T-helper 9 cell (primary cell): Measurements from ENCODE around the gene GRIK5.
"Not testable (repeated sequence)": the region's sequence is repeated elsewhere in the genome, so short reads cannot be mapped to it uniquely, and the experiment has no call there.

ENCODE experiments used
- DNase-seq: peaks from one replicate; pipeline ENCODE4 v3.0.0-alpha.2; 2020

The GRIK5 gene

DNA sequence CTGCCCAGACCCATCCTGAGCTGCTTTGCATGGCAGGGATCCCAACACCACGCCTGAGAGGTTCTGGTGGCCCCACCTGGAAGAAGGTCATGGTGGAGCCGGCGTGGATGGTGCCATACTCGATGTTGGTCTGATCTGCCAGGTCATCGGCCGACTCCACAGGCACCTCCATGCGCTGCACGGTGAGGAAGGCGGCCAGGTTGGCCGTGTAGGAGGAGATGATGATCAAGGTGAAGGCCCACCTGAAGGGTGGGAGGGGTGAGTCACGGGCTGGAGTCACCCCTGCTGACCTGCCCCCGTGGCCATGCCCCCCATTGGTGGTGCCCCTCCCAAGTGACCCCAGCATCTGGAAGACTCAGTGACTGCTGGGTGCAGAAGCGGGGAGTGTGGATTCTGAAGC is 63.4 kb downstream of the GRIK5 start:
- no peak for DNase-seq

DNA sequence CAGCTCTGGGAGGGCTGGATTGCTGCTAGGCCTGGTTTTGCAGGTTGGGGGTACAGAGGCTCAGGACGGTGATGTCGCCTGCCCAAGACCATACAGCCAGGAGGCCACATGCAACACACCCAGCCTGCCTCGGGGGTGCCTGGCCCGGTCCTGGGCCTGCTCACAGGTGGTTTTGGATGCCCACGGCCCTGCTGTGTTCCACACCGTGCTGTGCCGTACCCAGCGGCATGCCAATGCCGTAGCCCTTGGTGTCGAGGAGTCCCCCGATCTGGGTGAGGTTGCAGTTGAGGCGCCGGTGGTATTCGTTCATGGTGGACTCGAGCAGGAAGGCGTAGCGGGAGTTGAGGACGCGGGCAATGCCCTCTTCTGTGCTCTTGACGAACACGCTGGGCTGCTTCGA is 64.5 kb downstream of the GRIK5 start:
- DNase-seq, result no peak

DNA sequence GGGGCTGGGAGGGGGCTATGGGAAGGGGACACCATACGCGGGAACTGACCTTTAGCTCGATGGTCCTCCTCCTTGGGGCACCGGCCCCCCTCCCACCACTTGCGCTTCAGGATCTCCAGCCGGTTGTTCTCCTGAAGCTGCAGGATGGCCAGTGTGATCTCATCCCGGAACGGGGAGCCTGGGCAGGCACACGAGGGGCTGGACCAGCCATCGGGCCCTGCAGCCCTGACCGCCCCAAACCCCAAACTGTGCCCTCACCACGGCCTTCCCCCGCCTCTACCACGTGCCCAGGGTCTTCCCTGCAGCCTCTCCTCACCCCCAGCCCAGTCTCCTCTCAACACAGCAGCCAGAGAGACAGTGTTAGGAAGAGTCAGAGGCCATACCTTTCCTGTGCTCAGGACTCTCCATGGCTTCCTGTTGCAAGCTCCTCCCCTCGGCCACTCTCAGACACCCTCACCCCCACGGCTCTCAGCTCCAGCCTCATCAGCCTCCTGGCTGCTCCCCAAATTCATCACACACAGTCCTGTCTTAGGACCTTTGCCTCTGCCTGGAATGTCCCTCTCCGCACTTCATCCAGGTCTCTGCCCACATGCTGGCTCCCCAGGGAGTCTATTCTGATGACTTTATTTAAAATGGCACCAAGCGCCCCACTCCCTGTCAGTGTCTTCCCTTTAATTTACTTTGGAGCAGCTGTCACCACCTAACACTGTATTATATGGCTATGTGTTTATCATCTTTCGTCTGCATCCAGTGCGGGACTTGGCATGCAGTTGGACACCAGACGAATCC is 66.3 kb downstream of the GRIK5 start:
- DNase-seq, result no peak

DNA sequence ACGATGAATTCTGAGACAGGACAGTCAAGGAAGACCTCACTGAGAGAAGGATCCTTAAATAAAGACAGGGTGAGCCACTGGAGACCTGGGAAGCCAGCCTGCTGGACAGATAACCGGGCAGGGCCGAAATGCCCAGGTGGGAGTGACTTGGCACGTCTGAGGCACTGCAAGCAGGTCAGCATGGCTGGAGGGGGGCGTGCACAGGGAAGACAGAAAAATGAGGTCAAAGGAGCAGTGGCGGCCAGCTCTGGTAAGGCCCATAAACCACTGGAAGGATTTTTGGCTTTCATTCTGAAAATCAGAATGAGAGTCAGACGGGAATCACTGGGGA is 70.2 kb downstream of the GRIK5 start:
- no peak for DNase-seq

DNA sequence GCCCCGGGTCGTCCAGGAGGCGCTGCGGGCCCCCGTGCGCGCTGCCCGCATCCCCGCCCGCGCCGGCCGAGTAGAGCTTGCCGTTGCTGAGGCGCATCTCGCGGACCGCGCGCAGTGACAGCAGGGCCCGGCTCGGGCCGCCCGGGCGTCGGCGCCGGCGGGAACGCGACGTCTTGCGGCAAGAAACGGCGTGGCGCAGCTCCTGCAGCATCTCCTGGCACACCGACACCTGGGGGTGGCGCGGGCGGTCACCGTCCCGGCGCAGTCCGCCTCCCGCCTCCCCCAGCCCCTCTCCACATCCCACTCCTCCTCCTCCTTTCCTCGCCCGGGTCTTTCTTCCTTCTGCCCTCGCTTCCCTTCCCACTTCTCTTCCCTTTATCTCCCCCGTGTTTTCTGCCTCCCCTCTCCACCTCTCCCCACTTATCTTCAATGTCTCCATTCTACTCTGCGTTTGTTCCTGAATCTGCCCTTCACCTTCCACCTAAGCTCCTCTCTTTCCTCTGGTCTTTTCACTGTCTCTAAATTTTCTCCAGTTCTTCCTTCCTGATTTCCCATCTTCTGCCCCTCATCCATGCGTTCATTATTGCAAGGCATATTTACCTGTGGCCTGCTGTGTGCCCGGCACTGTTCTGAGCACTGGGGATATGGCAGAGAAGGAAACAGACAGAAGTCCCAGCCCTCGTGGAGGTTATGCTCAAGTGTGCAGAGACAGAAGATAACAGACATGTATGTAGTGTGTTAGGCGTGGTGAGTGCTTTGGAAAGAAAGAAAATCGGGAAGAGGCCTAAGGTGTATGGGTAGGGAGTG is 70.7 kb downstream of the GRIK5 start:
- DNase-seq, result no peak

DNA sequence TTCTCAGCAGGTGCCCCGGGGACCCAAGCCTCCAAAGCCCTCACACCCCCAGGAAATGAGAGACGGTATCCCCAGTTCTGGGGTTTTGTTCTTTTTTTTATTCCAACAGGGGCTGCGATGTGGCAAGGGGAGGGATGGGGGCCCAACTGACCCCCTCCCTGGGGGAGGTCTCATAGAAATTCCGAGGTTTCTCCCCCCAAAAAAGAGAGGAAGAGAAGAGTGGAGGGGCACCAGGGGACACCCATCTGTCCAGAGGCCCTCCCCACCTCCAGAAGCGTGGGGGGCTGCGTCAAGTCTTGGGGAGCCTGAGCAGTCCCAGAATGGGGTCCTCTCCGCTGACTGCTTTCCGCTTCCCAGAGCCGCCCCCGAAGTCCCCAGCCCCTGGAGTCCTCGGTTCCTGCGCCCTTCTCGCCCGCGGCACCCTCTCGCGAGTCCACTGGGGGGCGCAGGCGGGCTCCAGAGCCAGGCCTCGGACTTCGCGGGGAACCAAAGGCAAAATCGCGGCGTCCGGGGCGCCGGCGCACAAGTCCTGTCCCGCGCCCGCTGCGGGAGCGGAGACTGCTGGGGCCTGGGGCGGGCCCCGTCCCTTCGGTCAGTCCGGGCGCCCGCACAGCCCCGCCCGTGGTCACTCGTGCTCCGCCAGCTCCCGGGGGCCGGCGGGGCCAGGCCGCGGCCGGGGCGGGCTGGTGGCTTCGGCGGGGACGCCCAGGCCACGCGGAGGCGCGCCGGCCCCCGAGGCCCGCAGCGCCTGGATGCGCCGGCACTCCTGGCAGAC is 71.6 kb downstream of the GRIK5 start:
- peak; percentile 21 for DNase-seq

DNA sequence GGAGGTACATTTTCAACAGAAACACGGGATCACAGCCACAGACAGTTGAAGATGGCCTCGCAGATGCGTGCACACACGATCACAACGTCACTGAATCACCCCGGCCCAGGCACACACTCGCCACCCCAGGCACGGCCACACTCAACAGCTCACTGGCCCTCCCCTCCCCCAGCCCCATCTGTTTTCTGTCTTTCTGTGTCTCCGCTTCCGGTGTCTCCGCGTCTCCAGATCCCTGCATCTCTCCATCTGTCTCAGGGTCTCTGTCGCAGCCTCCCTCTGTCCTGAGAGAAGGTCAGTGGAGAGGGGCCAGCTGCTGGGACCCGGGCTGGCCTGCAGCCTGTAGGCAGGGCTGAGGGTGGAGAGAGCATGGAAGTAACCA is 72.2 kb downstream of the GRIK5 start:
- no peak for DNase-seq

DNA sequence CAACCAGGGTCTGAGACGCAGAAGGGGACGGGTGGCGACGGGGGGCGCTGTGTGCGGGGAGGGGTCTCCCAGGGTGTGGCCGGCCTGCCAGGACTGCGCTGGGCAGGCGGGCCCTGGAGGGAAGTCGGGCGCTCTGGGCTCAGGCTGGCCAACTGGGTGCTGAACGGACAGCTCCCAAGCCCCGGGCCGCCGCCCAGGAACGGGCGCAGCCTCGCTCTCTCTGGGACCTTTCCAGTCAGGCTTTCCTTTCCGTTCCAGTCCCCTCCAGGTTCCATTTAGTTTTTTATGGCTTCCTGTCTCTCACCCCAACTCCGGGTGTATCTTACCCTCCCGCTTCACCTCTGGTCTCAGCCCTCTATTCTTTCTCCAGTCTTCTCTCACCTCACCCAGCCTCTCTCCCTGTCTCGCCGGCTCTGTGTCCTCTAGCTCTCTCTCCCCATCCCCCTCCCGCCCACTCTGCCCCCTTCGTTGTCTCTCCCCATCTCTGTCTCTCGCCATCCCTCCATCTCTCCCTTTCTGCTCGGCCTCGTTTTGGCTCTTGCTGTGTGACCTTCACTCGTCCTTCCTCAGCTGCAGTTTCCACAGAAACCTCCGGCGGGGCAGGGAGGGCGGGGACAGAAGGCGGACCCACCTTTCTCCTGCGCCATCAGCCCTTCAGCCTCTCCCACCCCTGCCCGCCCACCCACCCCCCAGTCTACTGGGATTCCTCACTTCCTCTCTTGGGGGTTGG is 72.7 kb downstream of the GRIK5 start:
- peak; percentile 25 for DNase-seq

DNA sequence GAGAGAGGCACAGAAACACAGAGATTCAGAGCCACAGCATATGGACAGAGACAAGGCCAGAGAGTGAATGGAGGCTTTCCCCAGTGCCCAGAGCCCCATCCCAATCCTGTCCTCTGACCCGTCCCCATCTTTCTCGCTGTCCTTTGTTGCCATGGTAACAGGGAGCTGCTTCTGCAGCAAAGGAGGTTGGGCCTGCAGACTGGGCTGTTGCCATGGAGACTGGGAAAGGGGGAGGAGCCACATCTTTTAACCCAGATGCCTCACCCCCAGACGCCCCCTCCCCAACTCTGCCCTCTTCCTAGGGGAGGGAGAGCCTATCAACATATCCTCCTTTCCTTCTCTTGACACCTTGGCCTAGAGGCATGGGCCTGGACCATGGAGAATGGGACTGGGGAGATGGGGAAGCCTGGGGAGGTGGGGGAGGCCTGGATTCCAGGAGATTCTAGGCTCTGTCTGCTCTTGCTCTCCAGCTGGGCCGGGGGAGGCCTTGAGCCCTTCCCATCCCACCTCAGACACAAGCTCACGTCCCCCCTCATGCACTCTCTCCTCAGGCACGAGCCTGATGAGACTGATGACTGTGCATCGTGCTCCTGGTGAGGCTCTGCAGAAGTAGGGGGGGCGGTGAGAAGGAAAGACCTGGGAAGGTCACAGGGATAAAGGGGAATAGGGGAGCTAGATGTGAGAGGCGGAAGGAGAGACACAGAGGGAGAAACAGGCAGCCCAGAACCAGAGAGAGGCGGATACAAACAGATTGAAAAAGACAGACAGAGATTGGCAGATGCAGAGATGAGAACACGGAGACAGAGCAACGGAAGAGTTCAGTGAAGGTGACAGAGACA is 73.8 kb downstream of the GRIK5 start:
- no peak for DNase-seq

DNA sequence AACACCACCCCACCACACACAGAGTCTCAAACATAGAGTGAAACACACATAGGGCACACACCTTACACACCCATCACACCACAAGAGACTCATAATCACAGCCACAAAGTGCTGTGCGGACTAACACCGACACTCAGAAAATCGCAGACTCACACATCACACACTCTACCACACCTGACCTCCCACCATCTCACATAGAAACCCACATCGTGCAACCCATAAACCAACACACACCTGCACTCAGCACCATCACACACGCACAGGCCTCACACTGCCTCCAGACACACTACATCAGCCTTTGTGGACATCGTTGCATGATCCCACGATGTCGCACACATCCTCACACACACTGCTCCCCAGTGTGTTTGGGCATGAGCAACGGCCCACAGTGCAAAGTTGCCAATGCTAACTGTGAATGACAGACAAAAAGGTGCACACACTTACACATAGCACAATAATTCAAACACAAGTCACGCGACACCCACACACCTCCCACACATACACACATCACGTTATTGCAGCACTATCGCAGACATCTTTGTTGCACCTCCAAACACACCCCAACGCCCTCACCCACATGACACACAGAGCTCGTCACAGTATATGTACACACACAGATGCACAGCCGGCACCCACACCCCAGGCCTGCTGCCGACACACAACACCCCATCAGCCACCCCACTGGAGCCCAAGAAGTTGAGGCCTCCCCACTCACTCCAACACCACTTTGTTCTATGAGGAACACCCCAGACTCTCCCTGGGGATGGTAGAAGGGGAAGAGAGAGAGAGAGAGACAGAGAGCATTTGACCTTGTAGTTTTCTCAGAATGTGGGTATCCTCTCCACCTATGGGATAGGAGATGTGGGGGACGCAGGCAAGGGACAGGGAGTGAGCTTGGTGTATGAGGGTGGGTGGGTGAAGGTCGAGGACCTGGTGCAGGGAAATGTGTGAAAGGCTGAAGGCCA is 74.7 kb downstream of the GRIK5 start:
- no peak for DNase-seq

DNA sequence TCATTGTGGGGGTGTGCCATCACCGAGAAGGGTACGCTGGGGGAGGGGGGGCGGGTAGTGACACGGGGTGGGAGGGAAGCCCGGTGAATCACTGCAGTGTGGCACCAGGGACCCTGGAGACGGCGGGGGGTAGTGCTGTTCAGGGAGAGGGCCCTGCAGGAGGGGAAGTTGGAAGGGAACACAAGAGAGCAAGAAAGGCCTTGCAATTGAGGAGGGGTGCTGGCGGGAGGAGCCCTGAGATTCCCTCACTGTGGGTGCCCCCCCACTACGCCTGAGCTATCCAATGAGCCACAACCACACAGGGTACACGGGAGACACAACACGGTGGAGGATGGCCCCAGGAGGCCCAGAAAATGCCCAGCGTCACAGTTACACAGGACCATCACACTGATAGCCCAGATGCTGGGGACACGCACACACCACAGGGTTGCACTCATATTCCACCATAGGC is 75.5 kb downstream of the GRIK5 start:
- DNase-seq, result no peak

DNA sequence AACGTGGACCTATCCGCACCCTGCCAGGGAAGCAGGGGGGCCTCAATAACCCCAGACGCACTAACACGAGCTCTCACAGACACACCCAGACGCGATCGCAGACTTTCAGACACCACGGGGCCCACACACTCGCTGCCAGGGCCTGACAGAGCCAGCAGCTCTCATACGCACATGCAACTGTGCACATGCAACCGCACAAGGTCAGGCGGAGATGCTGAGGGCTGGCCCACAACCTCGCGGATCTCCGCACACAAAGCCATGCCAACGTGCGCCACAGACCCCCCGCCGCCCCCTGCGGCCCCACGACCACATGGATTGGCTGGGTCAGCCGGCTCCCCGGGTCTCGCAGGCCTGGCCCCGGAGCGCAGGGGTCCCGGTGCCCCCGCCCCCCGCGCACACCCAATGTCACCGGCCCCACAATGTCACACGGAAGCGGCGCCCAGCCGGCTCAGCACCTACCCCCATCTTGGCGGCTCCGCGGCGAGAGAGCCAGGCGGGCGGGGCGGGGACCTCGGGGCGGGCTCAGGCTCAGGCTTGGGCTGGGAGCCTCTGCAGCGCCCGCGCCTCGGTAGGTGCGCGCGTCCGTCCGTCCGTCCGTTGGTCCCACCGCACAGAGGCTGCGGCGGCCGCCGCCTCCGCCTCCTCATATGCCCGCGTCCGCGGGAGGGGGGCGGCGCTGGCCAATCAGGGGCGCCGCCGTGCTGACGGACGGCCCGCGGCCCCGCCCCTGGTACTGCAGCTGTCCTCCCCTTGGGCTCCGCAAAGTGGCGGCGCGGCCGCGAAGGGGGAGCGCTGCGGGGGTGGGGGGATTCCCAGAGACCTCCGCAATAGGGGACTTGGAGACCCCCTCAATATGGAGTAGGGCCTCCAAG is 76.2 kb downstream of the GRIK5 start, which contains the start of gene ATP1A3:
TSS of gene ATP1A3 (minus strand) at position 619 of the 872 bp plus-strand sequence. CDS start at position 465, 154 bp downstream.
- peak; percentile 41 for DNase-seq

DNA sequence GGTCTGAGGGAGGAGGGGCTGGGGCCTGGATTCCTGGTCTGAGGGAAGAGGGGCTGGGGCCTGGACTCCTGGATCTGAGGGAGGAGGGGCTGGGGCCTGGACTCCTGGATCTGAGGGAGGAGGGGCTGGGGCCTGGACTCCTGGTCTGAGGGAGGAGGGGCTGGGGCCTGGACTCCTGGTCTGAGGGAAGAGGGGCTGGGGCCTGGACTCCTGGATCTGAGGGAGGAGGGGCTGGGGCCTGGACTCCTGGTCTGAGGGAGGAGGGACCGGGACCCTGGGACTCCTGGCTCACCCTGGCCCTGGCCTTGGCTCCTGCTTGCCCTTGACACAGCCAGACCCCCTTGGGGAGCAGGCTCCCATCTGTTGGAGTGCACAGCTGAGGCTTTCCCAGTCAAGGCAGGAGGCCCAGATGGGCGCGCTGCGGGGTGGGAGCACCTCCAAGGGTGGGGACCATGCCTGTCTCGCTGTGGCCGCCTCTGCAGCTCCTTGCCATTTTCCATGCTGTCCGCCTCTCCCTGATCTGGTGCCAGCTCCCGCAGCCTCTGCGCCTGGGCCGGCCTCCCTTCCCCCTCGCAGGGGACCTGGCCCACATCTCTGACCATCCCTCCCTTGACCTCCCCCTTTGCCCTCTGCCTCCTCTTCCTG is 78.0 kb downstream of the GRIK5 start:
- not testable (repeated sequence) for DNase-seq

DNA sequence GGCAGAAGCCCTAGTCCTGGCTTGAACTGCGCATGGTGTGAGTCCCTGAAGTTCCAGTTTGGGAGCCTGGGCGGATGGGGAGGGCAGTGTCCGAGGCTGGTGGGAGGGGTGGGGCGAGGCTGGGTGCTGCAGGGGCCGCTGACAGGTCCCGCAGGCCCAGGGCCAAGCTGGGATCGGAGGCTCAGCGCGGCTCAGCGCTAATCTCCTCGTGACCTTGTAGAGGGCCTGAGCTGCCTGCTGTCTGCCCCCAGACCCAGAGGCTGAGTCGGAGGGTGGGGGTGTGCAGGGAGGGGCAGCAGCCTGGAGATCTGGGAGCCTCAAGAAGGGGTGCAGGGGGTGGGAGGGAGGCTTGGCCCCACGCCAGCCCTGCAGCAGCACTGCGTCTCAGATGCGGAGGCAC is 79.0 kb downstream of the GRIK5 start:
- no peak for DNase-seq

DNA sequence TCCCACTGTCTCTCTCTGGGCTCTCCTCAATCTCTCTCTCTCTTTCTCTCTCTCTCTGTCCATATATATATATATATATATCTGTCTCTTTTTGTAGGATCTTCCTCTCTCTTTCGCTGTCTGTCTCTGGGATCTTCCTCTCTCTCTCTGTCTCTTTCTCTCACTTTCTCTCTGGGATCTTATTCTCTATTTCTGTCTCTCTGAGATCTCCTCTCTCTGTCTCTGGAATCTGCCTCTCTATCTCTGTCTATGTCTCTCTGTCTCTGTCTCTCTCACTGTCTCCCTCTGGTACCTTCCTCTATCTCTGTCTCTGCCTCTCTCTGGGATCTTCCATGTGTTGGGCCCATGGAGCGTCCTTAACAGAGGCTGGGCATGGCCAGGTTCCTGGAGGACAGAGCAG is 79.4 kb downstream of the GRIK5 start:
- DNase-seq, result no peak

DNA sequence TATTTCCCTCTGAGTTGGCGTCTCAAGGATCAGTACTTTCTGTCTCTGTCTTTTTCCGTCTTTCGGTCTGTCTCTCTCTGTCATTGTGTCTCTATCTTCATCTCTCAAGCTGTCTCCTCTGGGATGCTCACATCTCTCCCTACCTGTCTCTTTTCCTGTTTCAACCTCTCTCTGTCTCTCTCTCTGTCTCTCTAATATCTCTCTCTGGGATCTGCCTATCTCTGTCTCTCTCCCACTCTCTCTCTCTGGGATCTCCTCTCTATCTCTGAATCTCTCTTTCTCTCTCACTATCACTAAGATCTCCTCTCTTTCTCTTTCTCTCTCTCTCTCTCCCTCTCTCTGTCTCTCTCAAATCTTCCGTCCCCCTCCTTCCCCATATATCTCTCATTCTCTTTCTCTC is 80.0 kb downstream of the GRIK5 start:
- no peak for DNase-seq

DNA sequence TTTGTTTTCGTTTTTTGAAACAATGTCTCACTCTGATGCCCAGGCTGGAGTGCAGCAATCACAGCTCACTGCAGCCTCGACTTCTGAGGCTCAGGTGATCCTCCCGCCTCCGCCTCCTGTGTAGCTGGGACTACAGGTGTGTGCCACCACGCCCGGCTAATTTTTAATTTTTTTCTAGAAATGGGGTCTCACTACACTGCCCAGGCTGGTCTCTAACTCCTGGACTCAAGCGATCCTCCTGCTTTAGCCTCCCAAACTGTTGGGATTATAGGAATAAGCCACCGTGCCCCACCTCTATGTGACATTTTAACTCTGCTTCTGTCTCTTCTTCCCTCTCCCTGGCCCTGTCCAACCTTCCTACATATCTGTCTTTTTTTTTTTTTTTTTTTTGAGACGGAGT is 81.1 kb downstream of the GRIK5 start:
- no peak for DNase-seq

DNA sequence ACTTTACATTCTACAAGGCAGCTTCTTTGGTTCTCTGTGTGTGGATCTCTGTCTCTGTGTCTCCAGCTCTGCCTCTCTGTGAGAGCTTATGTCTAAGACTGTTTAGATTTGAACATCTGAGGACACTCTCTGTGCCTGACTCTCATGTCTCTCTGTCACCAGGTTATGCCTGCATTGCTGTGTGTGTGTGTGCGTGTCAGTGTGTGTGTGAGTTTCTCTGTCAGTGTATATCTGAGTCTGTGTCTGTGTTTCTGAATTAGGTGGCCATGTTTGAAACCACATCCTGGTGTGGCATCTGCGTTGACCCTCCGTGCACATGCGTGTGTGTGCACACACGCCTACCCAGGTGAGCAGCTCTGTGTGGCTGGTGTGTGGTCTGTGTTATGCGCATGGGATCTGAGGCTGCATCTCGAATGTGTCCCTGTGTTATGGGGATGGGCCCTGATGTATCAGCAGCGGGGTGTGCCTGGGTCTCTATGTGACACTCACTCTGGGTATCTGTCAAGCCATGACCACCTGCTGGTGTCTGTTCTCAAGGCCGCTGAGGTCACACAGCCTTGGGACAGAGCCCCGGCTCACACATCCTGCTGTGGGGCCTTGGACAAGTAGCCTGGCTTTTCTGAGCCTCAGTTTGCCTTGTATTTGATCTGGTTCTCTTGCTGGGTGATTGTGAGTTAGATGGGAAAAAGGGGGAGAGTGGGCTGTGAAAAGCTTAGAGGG is 82.7 kb downstream of the GRIK5 start:
- DNase-seq, result no peak
